ENCODE data around the gene IPPK.

- TF ChIP-seq CTCF (IDR thresholded peaks at IDR 0.05) (no peak), POLR2A (IDR thresholded peaks at IDR 0.05) (no peak)
Measured at GRCh38 chr9:92640398-92641091, 29.4 kb downstream of the IPPK start.

All from Peyer's patch (tissue), 4 donors.